HG02623 (cell line): ENCODE measurements around the gene SGTB.
"Not testable (repeated sequence)": the region's sequence is repeated elsewhere in the genome, so short reads cannot be mapped to it uniquely, and the experiment has no call there.

Source experiments
- ATAC-seq: cut with Tn5 transposase; IDR thresholded peaks from one replicate; pipeline ENCODE4 v1.9.1; 2021; ENCODE audit warnings: moderate library complexity; ENCODE audit not compliant: unreplicated experiment

Gene SGTB

DNA sequence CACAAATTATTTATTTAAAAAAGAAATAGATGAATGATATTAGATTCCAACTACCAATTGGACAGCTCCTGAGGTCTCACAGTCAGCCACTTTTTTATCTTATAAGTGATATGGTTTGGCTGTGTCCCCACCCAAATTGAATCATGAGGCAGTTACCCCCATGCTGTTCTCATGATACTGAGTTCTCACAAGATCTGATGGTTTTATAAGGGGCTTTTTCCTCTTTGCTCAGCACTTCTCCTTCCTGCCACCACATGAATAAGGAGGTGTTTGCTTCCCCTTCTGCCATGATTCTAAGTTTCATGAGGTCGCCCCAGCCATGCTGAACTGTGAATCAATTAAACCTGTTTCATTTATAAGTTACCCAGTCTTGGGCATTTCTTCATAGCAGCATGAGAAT is 13.0 kb upstream of the SGTB start:
- no peak for ATAC-seq

DNA sequence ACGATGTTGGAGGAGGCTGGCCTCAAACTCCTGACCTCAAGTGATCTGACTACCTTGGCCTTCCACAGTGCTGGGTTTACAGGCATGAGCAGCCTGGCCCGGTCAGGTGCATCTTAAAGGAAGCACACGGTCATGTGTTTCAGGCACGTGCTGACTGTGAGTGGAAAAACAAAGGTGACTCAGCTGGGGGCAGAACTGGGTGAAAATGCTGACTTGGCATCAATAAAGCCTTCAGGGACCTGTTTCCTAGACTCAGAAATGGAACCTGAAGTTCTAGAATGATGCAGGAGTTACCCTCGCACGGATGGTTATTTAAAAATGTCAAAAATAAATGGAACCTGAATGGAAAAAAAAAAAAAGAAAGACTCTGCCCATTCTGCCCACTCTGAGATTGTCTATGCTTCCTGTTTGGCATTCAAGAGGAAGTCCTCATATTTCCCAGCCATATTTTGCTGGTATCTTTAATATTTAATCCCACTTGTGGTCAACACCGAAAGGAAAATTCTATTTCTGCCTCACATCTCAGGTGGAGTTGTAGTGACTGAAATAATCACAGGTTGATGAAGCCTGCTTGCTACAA is 12.4 kb upstream of the SGTB start:
- ATAC-seq, result not testable (repeated sequence)

DNA sequence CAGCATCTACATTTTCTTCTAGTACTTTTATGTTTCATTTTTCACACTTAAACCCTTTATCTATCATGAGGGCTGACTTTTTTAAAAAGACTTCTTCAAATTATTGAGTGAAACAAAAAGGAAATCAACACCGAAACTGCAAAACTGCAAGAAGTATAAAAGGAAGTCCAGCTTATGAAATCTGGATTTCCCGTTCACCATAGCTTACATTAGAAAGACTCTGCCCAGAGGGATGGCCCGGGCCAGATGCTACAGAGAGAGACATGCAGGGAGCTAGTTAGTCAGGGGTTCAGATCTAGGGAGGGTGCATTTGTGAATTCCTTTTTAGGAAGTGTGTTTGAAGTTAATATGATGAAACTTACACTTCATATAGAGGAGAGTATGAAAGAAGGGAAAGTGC is 10.1 kb upstream of the SGTB start:
- ATAC-seq, result not testable (repeated sequence)

GRCh38 chr5:65730910-65731309 is 9.0 kb upstream of the SGTB start:
- ATAC-seq, result no peak

- ATAC-seq, result no peak
Observed at GRCh38 chr5:65728218-65728617, 6.3 kb upstream of the SGTB start.

DNA sequence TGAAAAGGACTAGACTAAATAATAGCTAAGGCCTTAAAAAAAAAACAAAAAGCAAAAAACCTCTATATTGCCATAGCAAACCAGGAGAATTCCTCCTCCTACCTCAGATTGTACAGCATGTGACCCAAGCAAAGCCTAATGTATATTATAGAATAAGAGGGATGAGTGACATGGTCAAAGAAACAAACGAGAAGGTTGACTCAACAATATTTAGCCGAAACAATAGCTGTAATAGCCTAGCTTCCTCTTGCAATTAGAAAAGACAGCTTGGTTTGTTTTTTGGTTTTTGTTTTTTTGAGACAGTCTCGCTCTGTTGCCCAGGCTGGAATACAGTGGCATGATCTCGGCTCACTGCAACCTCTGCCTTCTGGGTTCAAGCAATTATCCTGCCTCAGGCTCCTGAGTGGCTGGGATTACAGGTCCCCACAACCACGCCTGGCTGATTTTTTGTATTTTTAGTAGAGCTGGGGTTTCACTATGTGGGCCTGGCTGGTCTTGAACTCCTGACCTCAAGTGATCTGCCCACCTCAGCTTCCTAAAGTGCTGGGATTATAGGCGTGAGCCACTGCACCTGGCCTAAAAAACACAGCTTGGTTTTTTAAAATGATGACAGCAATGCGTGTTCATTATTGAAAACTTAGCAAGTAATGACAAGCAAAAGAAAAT is 5.7 kb upstream of the SGTB start:
- ATAC-seq, result no peak

DNA sequence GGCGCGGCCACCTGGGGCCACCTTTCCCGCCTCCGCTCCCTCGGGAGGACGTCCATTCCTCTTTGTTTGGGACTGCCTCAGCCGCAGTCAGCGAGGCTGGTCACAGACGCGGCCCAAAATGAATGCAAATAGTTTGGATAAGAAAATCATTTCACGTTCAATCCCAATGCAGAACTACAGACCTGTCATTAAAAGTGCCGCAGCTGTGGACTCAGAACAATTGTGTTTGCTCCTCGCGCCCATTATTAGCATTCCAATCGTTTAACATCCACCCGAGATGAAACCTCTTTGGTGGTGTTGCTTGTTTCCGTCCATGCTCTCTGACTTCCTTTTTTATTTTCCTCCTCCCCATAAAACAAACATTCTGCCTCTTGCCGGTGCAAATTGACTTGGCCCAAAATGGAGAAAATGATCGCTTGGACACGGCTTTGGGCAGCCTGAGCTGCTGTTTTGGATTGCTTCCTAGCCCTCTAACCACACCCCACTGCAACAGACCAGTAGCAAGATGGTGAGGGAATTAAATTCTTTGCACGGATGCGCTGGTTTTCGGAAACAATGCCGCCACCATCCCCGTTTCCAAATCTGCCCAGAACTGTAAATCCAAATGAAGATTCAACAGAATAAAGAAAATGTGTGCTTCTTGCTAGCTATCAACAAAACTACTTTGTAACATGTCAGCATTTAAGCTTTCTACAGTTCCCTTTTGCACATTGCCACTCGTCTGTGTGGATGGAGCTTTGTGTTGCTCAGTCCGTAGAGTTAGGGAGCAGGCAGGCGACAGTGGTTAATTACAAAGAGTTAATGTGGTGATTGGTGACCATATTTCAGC is 880 bp upstream of the SGTB start:
- no peak for ATAC-seq

- ATAC-seq, result no peak
Observed at GRCh38 chr5:65721050-65721719, 724 bp downstream of the SGTB start.

DNA sequence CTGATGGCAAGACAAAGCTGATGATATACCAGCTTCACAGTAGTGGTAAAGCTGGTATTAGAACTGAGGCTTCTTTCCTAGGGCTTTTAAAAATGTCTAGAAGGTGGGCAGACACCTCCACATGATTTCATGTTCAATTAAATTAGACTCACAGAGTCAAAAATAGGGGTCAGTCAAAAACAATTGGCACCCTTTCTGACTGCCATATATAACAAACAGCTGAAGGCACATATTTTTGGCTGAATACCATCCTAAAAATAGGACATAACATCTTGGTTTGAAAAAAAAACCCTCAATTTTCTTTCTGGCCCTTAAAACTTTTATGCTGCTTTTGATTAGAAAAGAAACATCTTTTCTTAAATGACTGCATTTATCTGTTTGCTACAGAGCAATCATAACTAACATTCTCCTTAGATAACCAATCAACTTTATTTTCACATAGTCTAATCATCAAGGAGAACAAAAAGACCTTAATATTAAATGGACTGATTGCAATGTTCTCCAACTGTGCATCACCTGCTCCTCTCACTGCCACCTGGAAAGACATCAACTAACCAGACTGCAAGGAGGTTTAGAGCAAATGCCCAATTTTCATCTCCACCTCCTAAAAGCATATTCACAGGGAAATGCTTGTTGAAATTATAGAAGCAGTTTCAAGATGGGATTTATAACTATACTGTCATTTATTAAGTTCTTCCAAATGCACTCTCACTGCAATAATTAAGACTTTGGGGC is 3.2 kb downstream of the SGTB start:
- ATAC-seq, result no peak

DNA sequence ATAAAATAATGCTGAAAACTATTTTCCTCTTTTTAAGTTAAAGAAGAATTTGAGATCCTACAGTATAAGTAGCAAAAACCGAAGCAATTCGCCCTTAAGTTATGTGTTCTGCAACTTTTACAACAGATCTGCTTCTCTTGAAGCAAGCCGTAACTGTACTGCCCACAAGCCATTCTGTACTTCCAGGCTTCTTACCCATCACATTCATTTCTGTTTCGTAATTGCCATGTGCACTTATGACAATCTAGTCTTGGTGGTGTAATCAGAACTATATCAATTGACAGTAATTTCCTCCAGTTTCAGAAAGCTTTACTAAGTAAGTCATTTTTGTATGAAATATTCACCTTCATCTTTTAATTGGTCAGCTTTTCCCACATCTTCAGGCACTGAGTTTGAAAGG is 13.8 kb downstream of the SGTB start:
- ATAC-seq, result no peak

- no peak for ATAC-seq
Observed at GRCh38 chr5:65707663-65708062, 14.2 kb downstream of the SGTB start.

- ATAC-seq, result no peak
Observed at GRCh38 chr5:65704621-65705239, 17.2 kb downstream of the SGTB start.

DNA sequence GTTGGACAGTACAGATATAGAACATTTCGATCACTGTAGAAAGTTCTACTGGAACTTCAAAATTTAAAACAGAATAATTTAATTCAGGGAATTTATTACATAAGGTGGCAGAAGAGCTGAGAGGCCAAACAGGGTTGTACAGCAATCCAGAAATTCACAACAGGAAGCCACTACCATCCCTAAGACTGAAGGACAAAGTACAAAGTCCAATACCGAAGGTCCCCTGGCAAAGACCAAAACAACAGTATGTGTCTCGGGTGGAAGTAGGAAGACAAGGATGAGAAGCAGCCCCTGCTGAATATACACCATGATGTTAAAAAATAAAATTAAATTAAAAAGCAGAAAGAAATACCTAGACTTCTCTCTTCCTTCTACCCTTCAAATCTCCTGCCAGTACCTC is 19.9 kb downstream of the SGTB start:
- ATAC-seq, result no peak

DNA sequence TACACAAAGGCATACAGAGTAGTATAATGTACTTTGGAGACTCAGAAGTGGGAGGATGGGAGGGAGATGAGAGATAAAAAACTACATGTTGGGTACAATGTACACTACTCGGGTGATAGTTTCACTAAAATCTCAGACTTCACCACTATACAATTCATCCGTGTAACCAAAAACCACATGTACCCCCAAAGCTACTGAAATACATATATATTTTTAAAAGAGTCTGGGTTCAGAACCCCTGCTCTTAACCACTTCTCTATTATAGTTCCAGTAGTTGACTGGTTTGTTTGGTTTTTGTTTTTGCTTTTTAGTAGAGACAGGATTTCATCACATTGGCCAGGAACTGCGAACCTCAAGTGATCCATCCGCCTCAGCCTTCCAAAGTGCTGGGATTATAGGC is 22.6 kb downstream of the SGTB start:
- no peak for ATAC-seq

- ATAC-seq, result no peak
Observed at GRCh38 chr5:65696892-65697291, 25.0 kb downstream of the SGTB start.

DNA sequence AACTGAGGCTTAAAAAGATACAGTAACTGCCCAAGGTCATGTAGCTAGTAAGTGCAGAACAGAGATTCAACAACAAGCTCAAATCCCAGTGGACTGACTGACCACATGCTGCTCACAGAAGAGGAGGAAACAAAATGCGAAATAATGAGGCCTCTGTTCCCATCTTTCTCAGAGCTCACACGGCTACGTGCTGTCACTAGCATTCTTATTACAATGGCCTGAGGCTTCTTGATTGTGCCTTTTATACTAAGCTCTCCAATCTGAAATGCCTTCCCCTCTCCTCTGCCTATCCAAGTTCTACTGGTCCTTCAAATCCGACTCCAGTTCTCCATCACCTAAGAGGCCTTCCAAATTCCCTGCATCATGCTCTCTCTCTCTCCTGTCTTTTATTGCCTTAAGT is 26.0 kb downstream of the SGTB start:
- ATAC-seq, result no peak

DNA sequence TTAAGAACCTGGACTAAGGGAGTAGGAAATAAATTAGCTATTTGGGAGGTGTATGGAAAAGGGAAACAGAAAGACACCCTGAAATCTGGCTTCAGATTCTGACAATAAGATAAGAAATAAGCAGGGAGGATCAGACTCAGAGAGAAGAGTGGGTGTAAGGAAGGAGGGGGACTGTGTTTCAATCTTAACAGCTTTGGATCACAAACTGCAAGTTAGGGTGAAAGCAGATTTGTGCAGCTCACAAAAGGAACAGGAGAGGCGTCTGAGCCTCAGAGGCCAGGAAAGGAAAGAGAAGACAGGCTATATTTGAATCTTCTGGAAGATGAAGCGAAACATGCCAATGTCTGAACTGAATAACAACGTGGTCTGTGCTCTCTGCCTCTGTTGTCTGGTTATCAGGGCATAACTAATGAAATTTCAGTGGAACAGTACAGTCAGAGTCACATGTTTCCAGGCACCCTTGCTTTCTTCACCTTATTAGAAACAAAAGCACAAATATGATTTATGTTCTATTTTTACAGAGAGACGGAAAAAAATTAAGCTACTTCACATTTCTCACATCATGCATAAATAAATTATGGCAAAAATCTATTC is 26.6 kb downstream of the SGTB start:
- ATAC-seq, result no peak

GRCh38 chr5:65693121-65693520 is 28.8 kb downstream of the SGTB start:
- no peak for ATAC-seq

GRCh38 chr5:65682148-65682547 is 39.8 kb downstream of the SGTB start:
- no peak for ATAC-seq

- ATAC-seq, result not testable (repeated sequence)
Observed at GRCh38 chr5:65676056-65676455, 45.9 kb downstream of the SGTB start.
